ENCODE results near the gene MRPL41.

DNA sequence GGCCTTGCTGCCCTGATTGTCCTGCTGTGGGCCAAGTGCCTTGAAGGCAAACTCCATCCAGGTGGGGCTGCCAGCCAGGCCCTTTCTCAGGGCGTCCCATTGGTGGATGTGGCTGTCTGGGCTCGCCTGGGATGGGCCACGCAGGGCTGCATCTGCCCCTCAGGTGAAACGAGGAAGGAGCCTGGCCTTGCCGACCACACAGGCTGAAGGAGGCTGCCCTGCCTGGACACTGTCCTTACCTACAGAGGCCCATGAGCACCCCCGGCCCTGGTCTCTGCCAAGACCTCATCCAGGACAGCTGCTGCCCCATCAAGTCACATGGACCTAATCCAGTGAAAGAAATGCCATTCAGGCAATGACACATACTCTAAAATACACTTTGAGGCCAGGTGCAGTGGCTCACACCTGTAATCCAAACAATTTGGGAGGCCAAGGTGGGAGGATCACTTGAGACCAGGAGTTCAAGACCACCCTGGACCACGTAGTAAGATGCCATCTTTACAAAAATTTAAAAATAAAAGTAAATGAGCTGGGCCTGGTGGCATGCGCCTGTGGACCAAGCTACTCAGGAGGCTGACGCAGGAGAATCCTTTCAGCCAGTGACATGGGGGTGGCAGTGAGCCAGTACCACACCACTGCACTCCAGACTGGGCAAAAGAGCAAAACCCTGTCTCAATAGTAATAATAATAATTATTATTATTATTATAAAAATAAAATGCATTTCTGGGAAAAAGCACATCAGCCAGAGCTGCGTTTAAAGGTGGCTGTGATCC, 35.3 kb upstream of the MRPL41 start:
- TF ChIP-seq EP300 (IDR thresholded peaks at IDR 0.05) (no peak), HDAC2 (IDR thresholded peaks at IDR 0.05) (no peak), TP53 (CRISPR knock-in tag; IDR thresholded peaks at IDR 0.05) (no peak)
- TF ChIP-seq, protein P1, sequence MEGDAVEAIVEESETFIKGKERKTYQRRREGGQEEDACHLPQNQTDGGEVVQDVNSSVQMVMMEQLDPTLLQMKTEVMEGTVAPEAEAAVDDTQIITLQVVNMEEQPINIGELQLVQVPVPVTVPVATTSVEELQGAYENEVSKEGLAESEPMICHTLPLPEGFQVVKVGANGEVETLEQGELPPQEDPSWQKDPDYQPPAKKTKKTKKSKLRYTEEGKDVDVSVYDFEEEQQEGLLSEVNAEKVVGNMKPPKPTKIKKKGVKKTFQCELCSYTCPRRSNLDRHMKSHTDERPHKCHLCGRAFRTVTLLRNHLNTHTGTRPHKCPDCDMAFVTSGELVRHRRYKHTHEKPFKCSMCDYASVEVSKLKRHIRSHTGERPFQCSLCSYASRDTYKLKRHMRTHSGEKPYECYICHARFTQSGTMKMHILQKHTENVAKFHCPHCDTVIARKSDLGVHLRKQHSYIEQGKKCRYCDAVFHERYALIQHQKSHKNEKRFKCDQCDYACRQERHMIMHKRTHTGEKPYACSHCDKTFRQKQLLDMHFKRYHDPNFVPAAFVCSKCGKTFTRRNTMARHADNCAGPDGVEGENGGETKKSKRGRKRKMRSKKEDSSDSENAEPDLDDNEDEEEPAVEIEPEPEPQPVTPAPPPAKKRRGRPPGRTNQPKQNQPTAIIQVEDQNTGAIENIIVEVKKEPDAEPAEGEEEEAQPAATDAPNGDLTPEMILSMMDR (IDR thresholded peaks at IDR 0.05) = no peak
